MCF 10A (cell line): Measurements from ENCODE around the gene GLYATL3. TPM values are rescaled to one million over a fixed set of nuclear protein-coding genes. Genes with fewer than 3 reads are reported as not detected.

Source experiments
- BruUV-seq: library from RNA; stranded (reverse); fragments of 400-500 nt; replicated peaks from 2 replicates; lab custom pipeline; 2021; lab: Mats Ljungman, UMichigan
- CTCF ChIA-PET: fragments of 300-600 bp; sonication (Branson Sonifier 250); formaldehyde crosslinking; extraction: SDS; loops from one replicate; lab custom pipeline; 2021; ENCODE audit warnings: antibody characterized with exemption, inconsistent platforms; lab: Yijun Ruan, JAX
- POLR2A ChIA-PET: fragments of 300-600, 350-650 bp; sonication (Branson Sonifier 250); formaldehyde crosslinking; extraction: SDS; loops from one replicate; lab custom pipeline; 2020; ENCODE audit warnings: antibody characterized with exemption, inconsistent platforms; lab: Yijun Ruan, JAX
- DNase-seq: peaks from one replicate; pipeline ENCODE4 v3.0.0-alpha.2; 2018; ENCODE audit not compliant: unreplicated experiment
- H3K27ac Mint-ChIP-seq: one replicate; pipeline ENCODE4 v1.8.0; 2022; ENCODE audit warnings: mild to moderate bottlenecking, low read depth, mixed read lengths; ENCODE audit not compliant: unreplicated experiment
- H3K27me3 Mint-ChIP-seq: one replicate; pipeline ENCODE4 v1.8.0; 2022; ENCODE audit warnings: mixed read lengths; ENCODE audit not compliant: insufficient read depth, unreplicated experiment
- H3K36me3 Mint-ChIP-seq: one replicate; pipeline ENCODE4 v1.8.0; 2022; ENCODE audit warnings: mild to moderate bottlenecking, moderate library complexity, mixed read lengths; ENCODE audit not compliant: insufficient read depth, unreplicated experiment
- H3K4me1 Mint-ChIP-seq: one replicate; pipeline ENCODE4 v1.8.0; 2022; ENCODE audit warnings: mixed read lengths; ENCODE audit not compliant: insufficient read depth, unreplicated experiment
- H3K4me3 Mint-ChIP-seq: one replicate; pipeline ENCODE4 v1.8.0; 2022; ENCODE audit warnings: mild to moderate bottlenecking, moderate library complexity, mixed read lengths; ENCODE audit not compliant: unreplicated experiment
- H3K9me3 Mint-ChIP-seq: one replicate; pipeline ENCODE4 v1.8.0; 2022; ENCODE audit warnings: mixed read lengths; ENCODE audit not compliant: unreplicated experiment
- CTCF ChIP-seq: fragments of 200-600 bp; IDR thresholded peaks from one replicate; pipeline ENCODE4 v1.8.0; 2022; ENCODE audit warnings: antibody characterized with exemption, mild to moderate bottlenecking; ENCODE audit not compliant: unreplicated experiment
- intact Hi-C: fragments of 100-400 bp; cut with micrococcal nuclease; formaldehyde crosslinking; loops from 2 replicates; pipeline ENCODE4 v1.14.1; 2022
- total RNA-seq: library from RNA; stranded (reverse); gene quantifications from 2 replicates; pipeline ENCODE4 v1.2.3, GENCODE V29; 2022

The GLYATL3 gene
- total RNA-seq, 1 experiment from 2014 or later = not detected

- Mint-ChIP-seq H3K9me3 (no peaks in the 10 kb centered on the region), H3K27me3 (no peaks in the 10 kb centered on the region), H3K27ac (no peak overlapping the region), H3K36me3 (no peaks in the 10 kb centered on the region), H3K4me3 (no peak overlapping the region), H3K4me1 (no peaks in the 10 kb centered on the region)
- ChIA-PET POLR2A (no interaction called here), CTCF (interaction anchor here (1.2 kb wide), 1 partner anchor 25 kb away, joined by 4 read pairs; no protein-coding TSS in a partner anchor)
- no peak for DNase-seq
- no peak for TF ChIP-seq CTCF
- intact Hi-C loops = no loop called here
- no TSS peak for BruUV-seq
Measured at GRCh38 chr6:49506569-49507111, 6.9 kb downstream of the GLYATL3 start.

DNA sequence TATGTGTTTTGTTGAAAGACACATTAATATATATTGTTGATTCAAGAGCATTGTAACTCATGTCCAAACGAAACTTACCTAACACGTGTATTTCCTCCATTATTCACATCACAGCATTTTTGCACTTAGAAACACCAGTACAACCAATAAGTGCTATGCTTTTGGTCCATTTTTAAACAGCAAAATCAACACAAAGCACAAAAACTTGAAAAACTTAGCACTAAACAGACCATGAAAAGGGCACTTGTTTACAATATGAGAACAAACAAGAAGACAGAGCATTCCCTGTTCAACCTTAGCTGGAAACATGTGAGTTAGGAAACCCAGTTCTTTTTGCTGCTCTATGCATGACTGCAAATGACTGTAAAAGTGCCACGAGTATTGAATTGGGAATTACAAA, 9.6 kb downstream of the GLYATL3 start:
- no TSS peak for BruUV-seq
- Mint-ChIP-seq H3K9me3 (no peaks in the 10 kb centered on the region), H3K27me3 (no peaks in the 10 kb centered on the region), H3K4me3 (no peak overlapping the region), H3K36me3 (no peaks in the 10 kb centered on the region), H3K27ac (no peak overlapping the region), H3K4me1 (no peaks in the 10 kb centered on the region)
- no peak for DNase-seq
- intact Hi-C loops = no loop called here
- ChIA-PET POLR2A (no interaction called here), CTCF (no interaction called here)
- no peak for TF ChIP-seq CTCF

DNA sequence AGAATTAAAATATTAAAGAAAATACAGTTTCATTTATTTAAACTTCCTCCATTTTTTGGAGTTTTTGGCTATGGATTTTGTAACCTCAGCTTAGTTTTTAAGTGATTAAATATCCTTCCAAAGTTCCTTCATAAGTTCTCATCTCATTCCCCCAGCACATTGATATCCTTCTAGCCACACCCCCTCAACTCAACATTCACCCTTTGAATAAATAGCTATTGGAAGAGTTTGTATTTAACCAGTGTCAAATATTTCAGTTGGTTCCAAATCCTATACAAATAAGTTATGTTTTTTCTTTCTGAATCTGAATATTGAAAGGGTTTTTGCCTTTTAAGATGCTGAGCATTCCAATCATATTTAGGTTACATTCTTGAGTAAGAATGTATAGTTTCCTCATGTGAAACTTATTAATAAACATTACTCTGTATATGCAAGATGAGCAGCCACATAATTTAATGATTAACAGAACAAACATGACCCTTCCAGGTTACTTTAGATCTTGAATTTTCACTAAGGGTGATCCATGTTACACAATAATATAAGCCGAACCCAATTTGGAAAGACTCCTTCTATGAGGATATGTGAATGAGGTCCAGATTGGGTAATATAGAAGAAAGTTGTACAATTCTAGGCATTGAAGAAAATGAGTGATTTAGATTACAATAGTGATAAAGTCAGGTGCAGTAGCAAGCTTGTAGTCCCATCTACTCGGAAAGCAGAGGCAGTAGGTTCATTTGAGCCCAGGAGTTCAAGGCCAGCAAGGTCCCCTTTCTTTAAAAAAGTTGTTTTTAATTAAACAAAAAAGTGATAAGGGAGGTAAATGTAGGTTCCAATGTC, 13.6 kb downstream of the GLYATL3 start:
- no TSS peak for BruUV-seq
- intact Hi-C loops = no loop called here
- no peaks in the 10 kb centered on the region for H3K9me3 Mint-ChIP-seq
- POLR2A ChIA-PET = interaction anchor here (0.7 to 1.1 kb wide), 2 partner anchors 19 to 45 kb away, joined by 3 read pairs; no protein-coding TSS in a partner anchor
- H3K36me3 Mint-ChIP-seq = no peaks in the 10 kb centered on the region
- DNase-seq = no peak
- no peaks in the 10 kb centered on the region for H3K27me3 Mint-ChIP-seq
- no peaks in the 10 kb centered on the region for H3K4me1 Mint-ChIP-seq
- CTCF ChIA-PET = interaction anchor here (1.2 kb wide), 1 partner anchor 94 kb away, joined by 4 read pairs; no protein-coding TSS in a partner anchor
- no peak for TF ChIP-seq CTCF
- H3K4me3 Mint-ChIP-seq = no peak overlapping the region
- no peak overlapping the region for H3K27ac Mint-ChIP-seq
